SK-N-SH (cell line): Measurements from ENCODE around the gene MLLT6. TPM values are rescaled to one million over a fixed set of nuclear protein-coding genes. Genes with fewer than 3 reads are reported as not detected.

Experiments used
- CTCF ChIA-PET: fragments of 300-600, 350-600 bp; formaldehyde crosslinking; extraction: SDS; loops from one replicate; lab custom pipeline; 2021; lab: Yijun Ruan, JAX
- POLR2A ChIA-PET: fragments of 350-600 bp; sonication (Branson Sonifier 250); formaldehyde crosslinking; extraction: SDS; loops from one replicate; lab custom pipeline; 2020; ENCODE audit warnings: antibody characterized with exemption, inconsistent platforms; lab: Yijun Ruan, JAX
- DNase-seq: peaks from one replicate; pipeline ENCODE4 v3.0.0; 2012
- H2AFZ ChIP-seq: fragments of 200-600 bp; sonication (generic); 2 replicates; pipeline ENCODE4 v1.8.1; 2016; ENCODE audit warnings: antibody characterized with exemption, mild to moderate bottlenecking, low read depth
- H3F3A ChIP-seq: fragments of 200-600 bp; sonication (generic); replicated peaks from 2 replicates; pipeline ENCODE3; 2016; ENCODE audit warnings: antibody characterized with exemption, mild to moderate bottlenecking; ENCODE audit not compliant: insufficient read depth
- H3K27ac ChIP-seq, 2 experiments: fragments of 200-500 bp in 1 of 2; fragments of 200-600 bp in 1 of 2; sonication (Bioruptor generic) in 1 of 2; sonication (generic), shearing (Covaris generic) in 1 of 2; 2 replicates each; pipeline versions ENCODE4 v1.5.1 to v1.6.1; 2014 to 2016; ENCODE audit warnings: low read depth in 2 of 2, inconsistent platforms in 1 of 2, low read length in 1 of 2, mild to moderate bottlenecking in 1 of 2, mixed read lengths in 1 of 2
- H3K27me3 ChIP-seq: fragments of 200-600 bp; sonication (generic), shearing (Covaris generic); 2 replicates; pipeline ENCODE4 v1.6.1; 2016; ENCODE audit warnings: mixed run types; ENCODE audit not compliant: insufficient read depth
- H3K36me3 ChIP-seq, 2 experiments: fragments of 200-500 bp in 1 of 2; fragments of 200-600 bp in 1 of 2; sonication (Bioruptor generic) in 1 of 2; sonication (generic) in 1 of 2; replicated peaks in 1 of 2; 2 replicates each; pipeline versions ENCODE3 to v1.5.1; 2014 to 2016; ENCODE audit warnings: low read length in 1 of 2, mild to moderate bottlenecking in 1 of 2; ENCODE audit not compliant: insufficient read depth in 2 of 2, control insufficient read depth in 1 of 2
- H3K4me1 ChIP-seq, 2 experiments: fragments of 200-500 bp in 1 of 2; fragments of 200-600 bp in 1 of 2; sonication (Bioruptor generic) in 1 of 2; sonication (generic), shearing (Covaris generic) in 1 of 2; 2 replicates each; pipeline versions ENCODE4 v1.5.1 to v1.6.1; 2014 to 2016; ENCODE audit warnings: low read depth in 1 of 2, low read length in 1 of 2, mixed run types in 1 of 2; ENCODE audit not compliant: insufficient read depth in 2 of 2, control insufficient read depth in 1 of 2
- H3K4me2 ChIP-seq: fragments of 200-600 bp; sonication (generic), shearing (Covaris generic); 2 replicates; pipeline ENCODE4 v1.6.1; 2017; ENCODE audit warnings: mixed run types
- H3K4me3 ChIP-seq, 2 experiments: fragments of 200-500 bp in 1 of 2; fragments of 200-600 bp in 1 of 2; sonication (Bioruptor generic) in 1 of 2; sonication (generic), shearing (Covaris generic) in 1 of 2; 2 replicates each; pipeline versions ENCODE4 v1.5.1 to v1.8.1; 2014 to 2016; ENCODE audit warnings: low read depth in 2 of 2, inconsistent platforms in 1 of 2, low read length in 1 of 2, mild to moderate bottlenecking in 1 of 2, mixed read lengths in 1 of 2, moderate library complexity in 1 of 2
- H3K79me2 ChIP-seq: fragments of 200-600 bp; sonication (generic); 2 replicates; pipeline ENCODE4 v1.8.1; 2017; ENCODE audit warnings: mild to moderate bottlenecking; ENCODE audit not compliant: insufficient read depth
- H3K9ac ChIP-seq: fragments of 200-600 bp; sonication (generic); 2 replicates; pipeline ENCODE4 v1.6.1; 2017; ENCODE audit warnings: mixed run types
- H3K9me2 ChIP-seq: fragments of 200-600 bp; sonication (generic); 2 replicates; pipeline ENCODE4 v1.6.1; 2017; ENCODE audit warnings: mixed run types
- H3K9me3 ChIP-seq: fragments of 200-600 bp; sonication (generic); 2 replicates; pipeline ENCODE4 v1.6.1; 2017; ENCODE audit warnings: mixed run types, mild to moderate bottlenecking, moderate library complexity
- H4K20me1 ChIP-seq: fragments of 200-600 bp; sonication (generic); 2 replicates; pipeline ENCODE4 v1.6.1; 2017; ENCODE audit warnings: mild to moderate bottlenecking, mixed run types; ENCODE audit not compliant: insufficient read depth
- ELF1 ChIP-seq: IDR thresholded peaks from 2 replicates; pipeline ENCODE4 v1.4.0; 2012
- EP300 ChIP-seq, 2 experiments: IDR thresholded peaks; 2 replicates each; pipeline versions ENCODE4 v1.4.0 to v1.6.1; 2012; ENCODE audit warnings: borderline replicate concordance in 1 of 2, low read depth in 1 of 2, low read length in 1 of 2
- EZH2phosphoT487 ChIP-seq: fragments of 200-600 bp; sonication (generic); IDR thresholded peaks from 2 replicates; pipeline ENCODE4 v1.6.1; 2017; ENCODE audit warnings: low read depth, mixed run types, mild to moderate bottlenecking, antibody characterized with exemption, moderate library complexity, borderline replicate concordance
- FOSL2 ChIP-seq: IDR thresholded peaks from 2 replicates; pipeline ENCODE4 v1.4.0; 2012; ENCODE audit warnings: low read depth, mild to moderate bottlenecking, moderate library complexity, borderline replicate concordance
- GABPA ChIP-seq: IDR thresholded peaks from 2 replicates; pipeline ENCODE4 v1.4.0; 2012; ENCODE audit warnings: low read depth, mild to moderate bottlenecking
- GATA2 ChIP-seq: sonication (generic); formaldehyde crosslinking; IDR thresholded peaks from 2 replicates; pipeline ENCODE4 v1.5.0; 2020; ENCODE audit warnings: mild to moderate bottlenecking, missing genetic modification reagents
- MXI1 ChIP-seq: IDR thresholded peaks from 2 replicates; pipeline ENCODE4 v1.6.1; 2012; ENCODE audit warnings: mild to moderate bottlenecking, low read depth, low read length, improper control_type of control experiment
- POLR2AphosphoS5 ChIP-seq: IDR thresholded peaks from 2 replicates; pipeline ENCODE4 v1.6.1; 2012; ENCODE audit warnings: low read depth, low read length
- RCOR1 ChIP-seq: fragments of 150-350 bp; IDR thresholded peaks from 2 replicates; pipeline ENCODE4 v1.6.1; 2017; ENCODE audit warnings: antibody characterized with exemption, low read length
- RXRA ChIP-seq: IDR thresholded peaks from 2 replicates; pipeline ENCODE4 v1.4.0; 2012; ENCODE audit warnings: low read depth, mild to moderate bottlenecking, borderline replicate concordance
- SIN3A ChIP-seq: IDR thresholded peaks from 2 replicates; pipeline ENCODE4 v1.6.1; 2012; ENCODE audit warnings: low read depth, mild to moderate bottlenecking, low read length, moderate library complexity, borderline replicate concordance
- TAF1 ChIP-seq: IDR thresholded peaks from 2 replicates; pipeline ENCODE4 v1.6.1; 2012; ENCODE audit warnings: low read depth, mild to moderate bottlenecking, low read length, moderate library complexity, borderline replicate concordance
- TEAD4 ChIP-seq: IDR thresholded peaks from 2 replicates; pipeline ENCODE4 v1.4.0; 2012; ENCODE audit warnings: mild to moderate bottlenecking, borderline replicate concordance; ENCODE audit not compliant: insufficient read depth
- WGBS: methylation state at CpG from one replicate; pipeline ENCODE4 v1.1.6; 2017; ENCODE audit warnings: low lambda C conversion rate; 5-methylcytosine and 5-hydroxymethylcytosine counted together
- polyA plus RNA-seq, 3 experiments: library from polyadenylated mRNA; depleted of rRNA; stranded (reverse); fragments of >200 nt; gene quantifications; 2 replicates each; pipeline ENCODE4 v1.2.3, GENCODE V29; 2012
- TF ChIP-seq, protein P1 (sequence below): IDR thresholded peaks from 2 replicates; pipeline ENCODE4 v1.4.0; 2012; ENCODE audit warnings: low read depth
- TF ChIP-seq, protein P2 (sequence below): IDR thresholded peaks from 2 replicates; pipeline ENCODE4 v1.4.0; 2012; ENCODE audit warnings: low read depth, borderline replicate concordance
- TF ChIP-seq, protein P3 (sequence below): fragments of 200-600 bp; sonication (generic); IDR thresholded peaks from 2 replicates; pipeline ENCODE4 v1.6.1; 2017; ENCODE audit warnings: antibody characterized with exemption, mild to moderate bottlenecking, moderate library complexity
- TF ChIP-seq, protein P4 (sequence below): IDR thresholded peaks from 2 replicates; pipeline ENCODE4; 2012
- TF ChIP-seq, protein P5 (sequence below): fragments of 150-350 bp; IDR thresholded peaks from 2 replicates; pipeline ENCODE4 v1.6.1; 2017; ENCODE audit warnings: antibody characterized with exemption, low read length, low read depth, borderline replicate concordance
- TF ChIP-seq, protein P6 (sequence below): fragments of 150-350 bp; IDR thresholded peaks from 2 replicates; pipeline ENCODE4 v1.6.1; 2016; ENCODE audit warnings: mild to moderate bottlenecking, low read depth, low read length
- TF ChIP-seq, protein P7 (sequence below): IDR thresholded peaks from 2 replicates; pipeline ENCODE4 v1.4.0; 2012; ENCODE audit warnings: low read depth, borderline replicate concordance

MLLT6 gene
- polyA plus RNA-seq, 1 of the 3 experiments (the other 2 are of a cell fraction) = 41.5 TPM

DNA sequence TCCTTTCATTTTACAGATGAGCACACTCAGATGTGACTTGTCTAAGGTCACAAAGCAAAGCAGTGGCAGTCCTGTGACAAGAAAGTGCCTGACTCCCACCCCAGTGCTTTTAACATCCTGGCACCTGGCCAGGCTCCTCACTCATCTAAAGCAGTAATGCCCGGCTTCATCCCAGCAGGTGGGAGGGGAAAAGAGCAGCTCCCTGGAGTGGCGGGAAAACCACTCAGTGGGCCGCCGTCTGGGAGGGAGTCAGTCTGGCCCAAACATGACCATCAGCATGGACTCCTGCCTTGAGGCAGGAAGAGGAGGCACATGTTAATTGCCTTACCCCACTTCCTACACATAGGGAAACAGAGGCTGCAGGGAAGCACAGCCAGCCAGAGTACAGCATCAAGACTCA is 40.5 kb downstream of the MLLT6 start:
- Histone ChIP-seq H3K27ac (peak overlapping the region; percentile 18 to 95; a peak in 3 of 4 replicates), H3F3A (peaks cover 4% of the 10 kb centered on the region), H3K4me1 (peaks cover 9 to 64% of the 10 kb centered on the region in 2 experiments; a peak in 2 of 4 replicates), H3K9me2 (no peaks in the 10 kb centered on the region), H3K9ac (no peak overlapping the region), H3K9me3 (no peaks in the 10 kb centered on the region), H4K20me1 (peaks cover 66% of the 10 kb centered on the region), H3K79me2 (peaks cover 87% of the 10 kb centered on the region), H3K4me2 (peak overlapping the region; percentile 99), H3K27me3 (no peaks in the 10 kb centered on the region), H2AFZ (no peak overlapping the region), H3K36me3 (no peaks in the 10 kb centered on the region), H3K4me3 (peak overlapping the region in 1 of 2 experiments; percentile 86; a peak in 1 of 4 replicates)
- no peak for DNase-seq
- 59% methylated on average over 4 of the region's 4 CpGs for WGBS
- TF ChIP-seq TEAD4 (no peak), RCOR1 (no peak), TAF1 (no peak), EP300 (IDR thresholded peaks at IDR 0.05; ENCODE audit: borderline replicate concordance in 1 of 2, low read depth in 1 of 2, low read length in 1 of 2) (no peak), FOSL2 (no peak), RXRA (no peak), POLR2AphosphoS5 (no peak), MXI1 (no peak), SIN3A (no peak), EZH2phosphoT487 (no peak), GATA2 (CRISPR knock-in tag) (no peak), GABPA (no peak), ELF1 (no peak)
- TF ChIP-seq, protein P1, sequence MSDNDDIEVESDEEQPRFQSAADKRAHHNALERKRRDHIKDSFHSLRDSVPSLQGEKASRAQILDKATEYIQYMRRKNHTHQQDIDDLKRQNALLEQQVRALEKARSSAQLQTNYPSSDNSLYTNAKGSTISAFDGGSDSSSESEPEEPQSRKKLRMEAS = no peak
- TF ChIP-seq, protein P2, sequence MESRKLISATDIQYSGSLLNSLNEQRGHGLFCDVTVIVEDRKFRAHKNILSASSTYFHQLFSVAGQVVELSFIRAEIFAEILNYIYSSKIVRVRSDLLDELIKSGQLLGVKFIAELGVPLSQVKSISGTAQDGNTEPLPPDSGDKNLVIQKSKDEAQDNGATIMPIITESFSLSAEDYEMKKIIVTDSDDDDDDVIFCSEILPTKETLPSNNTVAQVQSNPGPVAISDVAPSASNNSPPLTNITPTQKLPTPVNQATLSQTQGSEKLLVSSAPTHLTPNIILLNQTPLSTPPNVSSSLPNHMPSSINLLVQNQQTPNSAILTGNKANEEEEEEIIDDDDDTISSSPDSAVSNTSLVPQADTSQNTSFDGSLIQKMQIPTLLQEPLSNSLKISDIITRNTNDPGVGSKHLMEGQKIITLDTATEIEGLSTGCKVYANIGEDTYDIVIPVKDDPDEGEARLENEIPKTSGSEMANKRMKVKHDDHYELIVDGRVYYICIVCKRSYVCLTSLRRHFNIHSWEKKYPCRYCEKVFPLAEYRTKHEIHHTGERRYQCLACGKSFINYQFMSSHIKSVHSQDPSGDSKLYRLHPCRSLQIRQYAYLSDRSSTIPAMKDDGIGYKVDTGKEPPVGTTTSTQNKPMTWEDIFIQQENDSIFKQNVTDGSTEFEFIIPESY = no peak
- TF ChIP-seq, protein P3, sequence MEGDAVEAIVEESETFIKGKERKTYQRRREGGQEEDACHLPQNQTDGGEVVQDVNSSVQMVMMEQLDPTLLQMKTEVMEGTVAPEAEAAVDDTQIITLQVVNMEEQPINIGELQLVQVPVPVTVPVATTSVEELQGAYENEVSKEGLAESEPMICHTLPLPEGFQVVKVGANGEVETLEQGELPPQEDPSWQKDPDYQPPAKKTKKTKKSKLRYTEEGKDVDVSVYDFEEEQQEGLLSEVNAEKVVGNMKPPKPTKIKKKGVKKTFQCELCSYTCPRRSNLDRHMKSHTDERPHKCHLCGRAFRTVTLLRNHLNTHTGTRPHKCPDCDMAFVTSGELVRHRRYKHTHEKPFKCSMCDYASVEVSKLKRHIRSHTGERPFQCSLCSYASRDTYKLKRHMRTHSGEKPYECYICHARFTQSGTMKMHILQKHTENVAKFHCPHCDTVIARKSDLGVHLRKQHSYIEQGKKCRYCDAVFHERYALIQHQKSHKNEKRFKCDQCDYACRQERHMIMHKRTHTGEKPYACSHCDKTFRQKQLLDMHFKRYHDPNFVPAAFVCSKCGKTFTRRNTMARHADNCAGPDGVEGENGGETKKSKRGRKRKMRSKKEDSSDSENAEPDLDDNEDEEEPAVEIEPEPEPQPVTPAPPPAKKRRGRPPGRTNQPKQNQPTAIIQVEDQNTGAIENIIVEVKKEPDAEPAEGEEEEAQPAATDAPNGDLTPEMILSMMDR = no peak
- TF ChIP-seq, protein P4, sequence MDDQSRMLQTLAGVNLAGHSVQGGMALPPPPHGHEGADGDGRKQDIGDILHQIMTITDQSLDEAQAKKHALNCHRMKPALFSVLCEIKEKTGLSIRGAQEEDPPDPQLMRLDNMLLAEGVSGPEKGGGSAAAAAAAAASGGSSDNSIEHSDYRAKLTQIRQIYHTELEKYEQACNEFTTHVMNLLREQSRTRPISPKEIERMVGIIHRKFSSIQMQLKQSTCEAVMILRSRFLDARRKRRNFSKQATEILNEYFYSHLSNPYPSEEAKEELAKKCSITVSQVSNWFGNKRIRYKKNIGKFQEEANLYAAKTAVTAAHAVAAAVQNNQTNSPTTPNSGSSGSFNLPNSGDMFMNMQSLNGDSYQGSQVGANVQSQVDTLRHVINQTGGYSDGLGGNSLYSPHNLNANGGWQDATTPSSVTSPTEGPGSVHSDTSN = no peak
- TF ChIP-seq, protein P5, sequence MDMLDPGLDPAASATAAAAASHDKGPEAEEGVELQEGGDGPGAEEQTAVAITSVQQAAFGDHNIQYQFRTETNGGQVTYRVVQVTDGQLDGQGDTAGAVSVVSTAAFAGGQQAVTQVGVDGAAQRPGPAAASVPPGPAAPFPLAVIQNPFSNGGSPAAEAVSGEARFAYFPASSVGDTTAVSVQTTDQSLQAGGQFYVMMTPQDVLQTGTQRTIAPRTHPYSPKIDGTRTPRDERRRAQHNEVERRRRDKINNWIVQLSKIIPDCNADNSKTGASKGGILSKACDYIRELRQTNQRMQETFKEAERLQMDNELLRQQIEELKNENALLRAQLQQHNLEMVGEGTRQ = no peak
- TF ChIP-seq, protein P6, sequence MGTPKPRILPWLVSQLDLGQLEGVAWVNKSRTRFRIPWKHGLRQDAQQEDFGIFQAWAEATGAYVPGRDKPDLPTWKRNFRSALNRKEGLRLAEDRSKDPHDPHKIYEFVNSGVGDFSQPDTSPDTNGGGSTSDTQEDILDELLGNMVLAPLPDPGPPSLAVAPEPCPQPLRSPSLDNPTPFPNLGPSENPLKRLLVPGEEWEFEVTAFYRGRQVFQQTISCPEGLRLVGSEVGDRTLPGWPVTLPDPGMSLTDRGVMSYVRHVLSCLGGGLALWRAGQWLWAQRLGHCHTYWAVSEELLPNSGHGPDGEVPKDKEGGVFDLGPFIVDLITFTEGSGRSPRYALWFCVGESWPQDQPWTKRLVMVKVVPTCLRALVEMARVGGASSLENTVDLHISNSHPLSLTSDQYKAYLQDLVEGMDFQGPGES = no peak
- TF ChIP-seq, protein P7, sequence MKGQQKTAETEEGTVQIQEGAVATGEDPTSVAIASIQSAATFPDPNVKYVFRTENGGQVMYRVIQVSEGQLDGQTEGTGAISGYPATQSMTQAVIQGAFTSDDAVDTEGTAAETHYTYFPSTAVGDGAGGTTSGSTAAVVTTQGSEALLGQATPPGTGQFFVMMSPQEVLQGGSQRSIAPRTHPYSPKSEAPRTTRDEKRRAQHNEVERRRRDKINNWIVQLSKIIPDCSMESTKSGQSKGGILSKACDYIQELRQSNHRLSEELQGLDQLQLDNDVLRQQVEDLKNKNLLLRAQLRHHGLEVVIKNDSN = no peak
- CTCF ChIA-PET = interaction anchor here (0.9 to 7.4 kb wide), 4 partner anchors 12 to 187 kb away, joined by 3 to 88 read pairs (median 4); partner anchors contain the start of gene CISD3
- POLR2A ChIA-PET = interaction anchor here (1.0 to 2.4 kb wide), 3 partner anchors 10 to 40 kb away, joined by 3 to 9 read pairs (median 8); partner anchors contain the start of genes CISD3 and MLLT6
